Measurements from ENCODE around the gene CPS1. TPM values are rescaled to one million over a fixed set of nuclear protein-coding genes. Genes with fewer than 3 reads are reported as not detected.

The CPS1 gene
- 0.18 and 0.73 TPM in 2 replicates for total RNA-seq

- Mint-ChIP-seq H3K4me3 (no peak within 1 kb of the TSS), H3K27me3 (ENCODE audit: insufficient read depth) (peaks cover 2% of the 10 kb centered on the region)
Measured at GRCh38 chr2:210556329-210556980, at the start of gene CPS1. TSS of gene CPS1 (plus strand) at chr2:210556599. CDS start at chr2:210556734, 135 bp downstream.

DNA sequence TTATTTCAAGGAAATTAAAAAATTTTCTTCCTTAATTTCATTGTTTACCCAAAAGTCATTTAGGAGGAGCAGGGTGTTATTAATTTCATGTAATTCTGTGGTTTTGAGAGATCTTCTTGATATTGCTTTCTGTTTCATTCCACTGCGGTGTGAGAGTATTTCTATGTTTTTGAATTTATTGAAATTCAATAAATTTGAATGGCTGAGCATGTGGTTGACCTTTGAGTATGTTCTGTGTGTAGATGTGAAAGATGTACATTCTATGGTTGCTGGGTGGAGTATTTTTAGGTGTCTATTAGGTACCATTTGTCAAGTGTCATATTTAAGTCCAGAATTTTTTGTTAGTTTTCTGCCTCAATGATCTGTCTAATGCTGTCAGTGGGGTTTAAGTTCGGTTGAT, 40.5 kb upstream of the CPS1 start:
- Mint-ChIP-seq H3K4me3 (no peak overlapping the region), H3K4me1 (ENCODE audit: low read depth) (no peaks in the 10 kb centered on the region), H3K9me3 (no peaks in the 10 kb centered on the region), H3K36me3 (ENCODE audit: low read depth) (no peaks in the 10 kb centered on the region), H3K27me3 (ENCODE audit: insufficient read depth) (peaks cover 7% of the 10 kb centered on the region), H3K27ac (no peak overlapping the region)
- intact Hi-C loops (cut with micrococcal nuclease) = no loop called here
- DNase-seq (ENCODE audit: low spot score) = no peak

More at GRCh38 chr2:210556329-210556980, at the start of gene CPS1:
- no peak for DNase-seq (ENCODE audit: low spot score)
- H3K27ac Mint-ChIP-seq = no peak within 1 kb of the TSS
- H3K4me1 Mint-ChIP-seq (ENCODE audit: low read depth) = no peaks in the 10 kb centered on the region
- intact Hi-C loops (cut with micrococcal nuclease) = no loop called here
- H3K9me3 Mint-ChIP-seq = no peaks in the 10 kb centered on the region
- no peaks in the 10 kb centered on the region for H3K36me3 Mint-ChIP-seq (ENCODE audit: low read depth)

- Mint-ChIP-seq H3K27me3 (ENCODE audit: insufficient read depth) (peaks cover 7% of the 10 kb centered on the region), H3K4me1 (ENCODE audit: low read depth) (no peaks in the 10 kb centered on the region), H3K4me3 (no peak overlapping the region), H3K27ac (no peak overlapping the region), H3K9me3 (no peaks in the 10 kb centered on the region), H3K36me3 (ENCODE audit: low read depth) (no peaks in the 10 kb centered on the region)
- DNase-seq (ENCODE audit: low spot score) = no peak
- intact Hi-C loops (cut with micrococcal nuclease) = no loop called here
Measured at GRCh38 chr2:210517264-210517663, 39.1 kb upstream of the CPS1 start.

- intact Hi-C loops (cut with micrococcal nuclease) = no loop called here
- H3K36me3 Mint-ChIP-seq (ENCODE audit: low read depth) = no peaks in the 10 kb centered on the region
Measured at GRCh38 chr2:210519594-210519993, 36.8 kb upstream of the CPS1 start.

GRCh38 chr2:210522399-210522798, 34.0 kb upstream of the CPS1 start:
- Mint-ChIP-seq H3K27ac (no peak overlapping the region), H3K4me3 (no peak overlapping the region), H3K27me3 (ENCODE audit: insufficient read depth) (peaks cover 2% of the 10 kb centered on the region), H3K4me1 (ENCODE audit: low read depth) (no peaks in the 10 kb centered on the region), H3K9me3 (no peaks in the 10 kb centered on the region), H3K36me3 (ENCODE audit: low read depth) (no peaks in the 10 kb centered on the region)
- intact Hi-C loops (cut with micrococcal nuclease) = no loop called here
- DNase-seq (ENCODE audit: low spot score) = no peak

More at GRCh38 chr2:210519594-210519993, 36.8 kb upstream of the CPS1 start:
- H3K27me3 Mint-ChIP-seq (ENCODE audit: insufficient read depth) = peaks cover 7% of the 10 kb centered on the region
- H3K4me1 Mint-ChIP-seq (ENCODE audit: low read depth) = no peaks in the 10 kb centered on the region
- DNase-seq (ENCODE audit: low spot score) = no peak
- no peaks in the 10 kb centered on the region for H3K9me3 Mint-ChIP-seq
- no peak overlapping the region for H3K27ac Mint-ChIP-seq
- no peak overlapping the region for H3K4me3 Mint-ChIP-seq

- no peak overlapping the region for H3K4me3 Mint-ChIP-seq
- DNase-seq (ENCODE audit: low spot score) = no peak
- no peak overlapping the region for H3K27ac Mint-ChIP-seq
- peaks cover 2% of the 10 kb centered on the region for H3K27me3 Mint-ChIP-seq (ENCODE audit: insufficient read depth)
- intact Hi-C loops (cut with micrococcal nuclease) = no loop called here
- H3K4me1 Mint-ChIP-seq (ENCODE audit: low read depth) = no peaks in the 10 kb centered on the region
- no peaks in the 10 kb centered on the region for H3K9me3 Mint-ChIP-seq
- no peaks in the 10 kb centered on the region for H3K36me3 Mint-ChIP-seq (ENCODE audit: low read depth)
Measured at GRCh38 chr2:210523650-210524289, 32.6 kb upstream of the CPS1 start.

DNA sequence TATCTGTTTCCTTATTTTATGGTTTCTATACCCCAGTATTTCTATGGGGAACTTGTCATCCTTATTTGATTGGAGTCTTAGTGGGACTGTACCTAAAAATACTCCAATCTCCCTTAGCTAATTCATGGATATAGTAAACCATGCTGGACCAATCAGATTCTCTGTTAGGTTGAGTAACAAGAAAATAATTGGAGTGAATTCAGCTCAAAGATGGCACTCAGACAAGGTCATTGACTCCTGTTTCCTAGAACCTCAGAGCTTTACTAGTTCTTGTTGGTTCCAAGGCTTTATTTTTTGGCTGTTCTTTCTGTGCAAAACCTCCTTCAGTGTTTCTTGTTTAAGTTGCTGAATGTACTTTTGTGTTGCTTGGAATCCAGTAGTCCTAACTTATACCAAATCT, 31.9 kb upstream of the CPS1 start:
- intact Hi-C loops (cut with micrococcal nuclease) = no loop called here
- no peak for DNase-seq (ENCODE audit: low spot score)

DNA sequence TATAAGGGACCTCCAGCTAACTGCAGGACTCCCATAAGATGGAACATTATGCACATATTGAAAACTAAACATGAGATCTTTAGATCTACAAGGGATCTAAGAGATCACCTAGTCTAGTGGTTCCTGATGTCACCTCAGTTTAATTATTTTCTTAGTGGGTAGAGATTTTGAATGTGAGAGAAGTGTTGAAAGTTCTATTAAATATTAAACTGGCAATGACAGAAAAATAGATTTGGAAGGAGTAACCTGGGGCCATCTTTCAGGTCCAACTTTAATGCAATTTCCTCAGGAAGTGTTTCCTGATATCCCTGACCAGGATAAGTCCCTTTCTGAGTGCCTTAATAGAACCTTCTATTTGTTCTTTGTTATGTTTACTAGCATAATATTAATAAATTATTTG, 29.1 kb upstream of the CPS1 start:
- peaks cover 2% of the 10 kb centered on the region for H3K27me3 Mint-ChIP-seq (ENCODE audit: insufficient read depth)
- H3K27ac Mint-ChIP-seq = no peak overlapping the region
- intact Hi-C loops (cut with micrococcal nuclease) = no loop called here
- H3K9me3 Mint-ChIP-seq = no peaks in the 10 kb centered on the region
- no peaks in the 10 kb centered on the region for H3K36me3 Mint-ChIP-seq (ENCODE audit: low read depth)
- H3K4me3 Mint-ChIP-seq = no peak overlapping the region
- no peaks in the 10 kb centered on the region for H3K4me1 Mint-ChIP-seq (ENCODE audit: low read depth)
- DNase-seq (ENCODE audit: low spot score) = no peak

More for the DNA sequence above, 31.9 kb upstream of the CPS1 start:
- H3K9me3 Mint-ChIP-seq = no peaks in the 10 kb centered on the region
- H3K27ac Mint-ChIP-seq = no peak overlapping the region
- no peak overlapping the region for H3K4me3 Mint-ChIP-seq
- H3K4me1 Mint-ChIP-seq (ENCODE audit: low read depth) = no peaks in the 10 kb centered on the region
- H3K36me3 Mint-ChIP-seq (ENCODE audit: low read depth) = no peaks in the 10 kb centered on the region
- H3K27me3 Mint-ChIP-seq (ENCODE audit: insufficient read depth) = peaks cover 2% of the 10 kb centered on the region

DNA sequence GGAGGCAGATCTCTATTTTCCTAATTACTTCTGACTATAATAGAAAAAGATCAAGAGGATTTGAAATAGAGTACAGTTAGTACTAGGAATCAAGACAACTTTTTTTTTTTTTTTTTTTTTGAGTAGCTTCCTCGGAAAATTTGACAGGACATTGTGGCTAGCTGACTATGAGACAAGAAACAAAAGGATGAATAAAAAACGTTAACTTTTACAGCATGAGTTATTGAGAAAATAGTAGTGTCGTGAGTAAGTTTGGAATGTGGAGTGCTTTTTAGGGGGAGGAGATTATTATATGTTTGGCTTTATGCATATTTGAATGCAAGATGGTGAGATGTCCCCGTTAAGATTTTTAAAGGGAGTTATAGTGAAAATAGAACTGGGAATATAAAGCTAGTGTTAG, 27.7 kb upstream of the CPS1 start:
- no peak overlapping the region for H3K4me3 Mint-ChIP-seq
- intact Hi-C loops (cut with micrococcal nuclease) = no loop called here
- peaks cover 2% of the 10 kb centered on the region for H3K27me3 Mint-ChIP-seq (ENCODE audit: insufficient read depth)
- no peak overlapping the region for H3K27ac Mint-ChIP-seq
- no peaks in the 10 kb centered on the region for H3K9me3 Mint-ChIP-seq
- no peaks in the 10 kb centered on the region for H3K36me3 Mint-ChIP-seq (ENCODE audit: low read depth)
- no peak for DNase-seq (ENCODE audit: low spot score)
- no peaks in the 10 kb centered on the region for H3K4me1 Mint-ChIP-seq (ENCODE audit: low read depth)

GRCh38 chr2:210531050-210531449, 25.3 kb upstream of the CPS1 start:
- DNase-seq (ENCODE audit: low spot score) = no peak
- Mint-ChIP-seq H3K36me3 (ENCODE audit: low read depth) (no peaks in the 10 kb centered on the region), H3K27ac (no peak overlapping the region), H3K9me3 (no peaks in the 10 kb centered on the region), H3K4me1 (ENCODE audit: low read depth) (no peaks in the 10 kb centered on the region), H3K4me3 (no peak overlapping the region), H3K27me3 (ENCODE audit: insufficient read depth) (peaks cover 2% of the 10 kb centered on the region)
- intact Hi-C loops (cut with micrococcal nuclease) = no loop called here

GRCh38 chr2:210531482-210531881, 24.9 kb upstream of the CPS1 start:
- Mint-ChIP-seq H3K27ac (no peak overlapping the region), H3K4me1 (ENCODE audit: low read depth) (no peaks in the 10 kb centered on the region), H3K27me3 (ENCODE audit: insufficient read depth) (peaks cover 2% of the 10 kb centered on the region), H3K4me3 (no peak overlapping the region), H3K36me3 (ENCODE audit: low read depth) (no peaks in the 10 kb centered on the region), H3K9me3 (no peaks in the 10 kb centered on the region)
- intact Hi-C loops (cut with micrococcal nuclease) = no loop called here
- DNase-seq (ENCODE audit: low spot score) = no peak

GRCh38 chr2:210533389-210533788, 23.0 kb upstream of the CPS1 start:
- intact Hi-C loops (cut with micrococcal nuclease) = no loop called here
- Mint-ChIP-seq H3K36me3 (ENCODE audit: low read depth) (no peaks in the 10 kb centered on the region), H3K9me3 (no peaks in the 10 kb centered on the region), H3K4me1 (ENCODE audit: low read depth) (no peaks in the 10 kb centered on the region), H3K27me3 (ENCODE audit: insufficient read depth) (peaks cover 2% of the 10 kb centered on the region), H3K27ac (no peak overlapping the region), H3K4me3 (no peak overlapping the region)
- no peak for DNase-seq (ENCODE audit: low spot score)

DNA sequence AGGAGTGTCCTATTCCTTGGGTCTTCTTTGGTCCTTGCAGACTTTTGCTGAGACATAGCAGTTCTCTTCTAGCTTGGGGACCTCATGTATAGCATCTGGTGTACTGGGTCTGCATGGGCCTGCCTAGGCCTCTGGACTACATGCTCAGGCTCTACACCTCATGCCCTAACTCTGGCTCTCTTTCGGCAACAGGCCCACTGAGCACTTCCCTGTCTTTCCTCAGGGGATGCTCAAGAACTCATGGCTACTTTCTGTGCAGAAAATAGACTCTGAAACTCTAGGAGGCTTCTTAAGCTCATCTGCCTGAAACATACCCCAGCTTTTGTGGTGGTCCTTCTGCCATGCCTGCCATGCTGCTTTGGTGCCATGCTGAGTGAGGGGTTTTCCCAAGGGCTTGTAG, 21.5 kb upstream of the CPS1 start:
- H3K27me3 Mint-ChIP-seq (ENCODE audit: insufficient read depth) = peaks cover 2% of the 10 kb centered on the region
- no peak for DNase-seq (ENCODE audit: low spot score)
- H3K27ac Mint-ChIP-seq = no peak overlapping the region
- H3K4me3 Mint-ChIP-seq = no peak overlapping the region
- no peaks in the 10 kb centered on the region for H3K9me3 Mint-ChIP-seq
- intact Hi-C loops (cut with micrococcal nuclease) = no loop called here
- no peaks in the 10 kb centered on the region for H3K36me3 Mint-ChIP-seq (ENCODE audit: low read depth)
- H3K4me1 Mint-ChIP-seq (ENCODE audit: low read depth) = no peaks in the 10 kb centered on the region
